WI38 (cell line): ENCODE results near the gene NUDT12.

Experiments used
- H3K4me3 ChIP-seq: 2 replicates; pipeline ENCODE4 v1.5.1; 2011; ENCODE audit warnings: low read depth, mild to moderate bottlenecking, control low read depth, low read length
- TF ChIP-seq, protein P1 (sequence below): IDR thresholded peaks from 2 replicates; pipeline ENCODE4 v1.5.1; 2012; ENCODE audit warnings: low read depth, mild to moderate bottlenecking, control low read depth, low read length

The NUDT12 gene

GRCh38 chr5:103571730-103572129 lies 9.1 kb upstream of the NUDT12 start:
- H3K4me3 ChIP-seq = no peak overlapping the region
- TF ChIP-seq, protein P1, sequence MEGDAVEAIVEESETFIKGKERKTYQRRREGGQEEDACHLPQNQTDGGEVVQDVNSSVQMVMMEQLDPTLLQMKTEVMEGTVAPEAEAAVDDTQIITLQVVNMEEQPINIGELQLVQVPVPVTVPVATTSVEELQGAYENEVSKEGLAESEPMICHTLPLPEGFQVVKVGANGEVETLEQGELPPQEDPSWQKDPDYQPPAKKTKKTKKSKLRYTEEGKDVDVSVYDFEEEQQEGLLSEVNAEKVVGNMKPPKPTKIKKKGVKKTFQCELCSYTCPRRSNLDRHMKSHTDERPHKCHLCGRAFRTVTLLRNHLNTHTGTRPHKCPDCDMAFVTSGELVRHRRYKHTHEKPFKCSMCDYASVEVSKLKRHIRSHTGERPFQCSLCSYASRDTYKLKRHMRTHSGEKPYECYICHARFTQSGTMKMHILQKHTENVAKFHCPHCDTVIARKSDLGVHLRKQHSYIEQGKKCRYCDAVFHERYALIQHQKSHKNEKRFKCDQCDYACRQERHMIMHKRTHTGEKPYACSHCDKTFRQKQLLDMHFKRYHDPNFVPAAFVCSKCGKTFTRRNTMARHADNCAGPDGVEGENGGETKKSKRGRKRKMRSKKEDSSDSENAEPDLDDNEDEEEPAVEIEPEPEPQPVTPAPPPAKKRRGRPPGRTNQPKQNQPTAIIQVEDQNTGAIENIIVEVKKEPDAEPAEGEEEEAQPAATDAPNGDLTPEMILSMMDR = no peak

DNA sequence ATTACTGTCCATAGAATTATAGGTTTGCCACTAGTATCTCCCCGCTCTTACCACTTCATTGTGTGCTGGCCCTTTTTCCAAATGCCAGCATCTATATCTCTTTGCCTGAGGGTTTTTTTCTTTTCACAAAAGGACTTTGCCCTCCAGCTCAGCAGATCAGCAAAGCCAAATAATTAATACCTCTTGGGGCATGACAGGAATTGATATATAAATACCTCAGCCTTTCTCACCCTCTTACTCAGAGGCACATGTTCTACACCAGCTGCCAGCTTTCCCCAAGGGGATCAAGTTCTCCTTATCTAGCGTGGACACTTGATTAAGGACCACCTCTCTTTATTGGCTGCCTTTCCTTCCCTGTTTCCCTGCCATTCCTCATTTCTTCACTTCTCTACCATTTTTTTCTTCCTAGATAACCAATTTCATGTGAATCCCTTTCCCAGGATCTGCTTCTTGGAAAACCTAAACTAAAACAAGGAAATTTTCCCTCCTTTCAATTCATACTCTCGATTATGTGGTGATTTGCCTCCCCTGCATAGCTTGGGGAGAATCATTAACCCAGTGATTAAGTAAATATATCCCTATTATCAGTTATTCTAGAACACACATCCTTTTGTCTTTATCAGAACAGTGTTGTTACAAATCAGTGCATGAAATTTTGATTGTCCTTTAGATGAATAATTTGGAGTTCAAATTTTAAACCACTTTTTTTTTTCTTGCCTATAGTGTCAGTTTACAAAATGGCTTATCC lies 6.9 kb upstream of the NUDT12 start:
- no peak overlapping the region for H3K4me3 ChIP-seq
- TF ChIP-seq, protein P1 = no peak

GRCh38 chr5:103565719-103566118 lies 3.1 kb upstream of the NUDT12 start:
- no peak overlapping the region for H3K4me3 ChIP-seq
- TF ChIP-seq, protein P1 = no peak

DNA sequence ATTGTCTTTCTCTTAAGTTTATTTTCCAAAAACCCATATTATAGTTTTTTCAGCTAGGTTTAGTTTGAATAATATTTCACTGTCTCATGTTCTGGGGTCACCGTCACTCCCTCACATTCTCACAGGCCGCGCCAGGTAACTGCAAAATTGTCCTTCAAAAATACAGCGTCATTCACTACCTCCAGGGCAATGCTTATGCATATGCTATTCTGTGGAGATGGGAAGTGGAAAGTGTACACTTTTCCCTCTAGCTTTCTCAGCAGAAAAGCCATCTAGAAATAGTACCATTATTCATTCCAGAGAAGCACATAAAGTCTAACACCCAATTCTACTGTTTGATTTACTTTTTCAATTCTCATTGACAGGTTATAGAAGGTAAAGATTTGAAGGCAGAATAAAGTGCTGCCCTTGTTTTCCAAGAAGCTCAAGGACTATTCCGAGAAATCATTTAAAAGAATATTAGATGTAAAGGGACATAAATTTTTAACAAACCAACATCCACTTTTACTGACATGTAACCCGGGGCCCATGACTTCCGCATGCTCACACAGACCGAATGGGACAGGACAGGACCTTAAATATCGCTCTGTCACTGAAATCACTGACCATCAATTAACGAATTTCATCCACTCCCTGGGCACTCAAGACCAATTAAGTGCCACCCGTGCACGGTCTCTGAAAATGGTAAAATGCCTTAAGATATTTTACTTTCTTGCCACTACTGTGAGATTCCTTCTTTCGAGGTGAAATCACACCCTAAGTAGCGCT lies 720 bp downstream of the NUDT12 start:
- TF ChIP-seq, protein P1 = no peak
- H3K4me3 ChIP-seq = peak overlapping the region; percentile 73

DNA sequence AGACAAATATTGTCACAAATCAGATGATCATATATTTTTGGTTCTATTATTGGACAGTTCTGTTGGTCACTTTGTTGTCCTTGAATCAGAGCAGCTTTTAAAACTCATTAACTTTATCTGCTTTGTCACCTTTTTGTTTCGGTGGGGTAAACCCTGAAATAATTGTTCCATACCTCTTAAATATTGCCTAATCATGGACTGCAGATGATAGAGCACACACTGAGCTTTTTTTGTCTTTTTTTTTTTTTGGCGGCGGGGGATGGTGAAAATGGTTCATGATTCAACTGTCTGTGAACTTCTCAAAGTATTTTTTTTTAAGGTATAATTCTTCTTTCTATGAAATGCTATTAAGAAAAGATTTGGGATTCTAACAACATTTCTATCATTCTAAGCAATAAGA lies 1.8 kb downstream of the NUDT12 start:
- no peak overlapping the region for H3K4me3 ChIP-seq
- TF ChIP-seq, protein P1 = no peak

DNA sequence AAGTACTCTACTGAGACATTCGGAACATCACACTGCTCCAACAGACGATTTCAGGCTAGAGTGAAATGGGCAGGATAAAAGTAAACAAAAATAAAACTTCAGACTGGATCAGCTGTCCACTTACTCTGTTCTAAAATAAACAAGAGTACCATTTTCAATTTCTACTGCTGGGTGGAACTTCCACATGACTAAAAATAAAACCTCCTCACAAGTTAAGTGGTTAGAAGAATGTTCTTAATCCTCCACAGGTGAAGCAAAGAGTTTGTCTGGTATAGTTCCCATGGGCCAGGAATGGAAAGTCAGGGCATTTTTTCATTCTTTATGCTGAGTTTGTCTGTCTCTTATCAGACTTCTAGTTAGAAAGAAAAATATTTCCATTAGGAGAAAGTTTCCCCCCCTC lies 15.7 kb downstream of the NUDT12 start:
- TF ChIP-seq, protein P1 = no peak
- no peak overlapping the region for H3K4me3 ChIP-seq

DNA sequence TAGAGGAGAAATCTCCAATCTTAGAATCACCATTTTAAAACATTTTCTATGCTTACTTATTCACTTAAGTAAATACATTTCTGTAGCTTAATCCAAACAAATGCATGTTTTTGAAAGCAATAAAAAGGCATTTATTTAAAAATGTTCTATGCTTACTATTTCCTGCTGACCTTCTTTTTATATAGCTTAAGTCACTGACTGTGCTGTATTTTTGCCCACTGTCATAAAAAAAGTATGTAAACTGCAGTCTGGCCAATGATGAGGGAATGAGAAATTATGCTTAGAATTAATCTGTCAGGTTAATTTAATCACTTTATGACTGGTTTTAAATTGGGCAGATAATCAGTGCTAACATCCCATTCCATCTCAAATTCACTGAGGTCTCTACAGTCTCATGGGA lies 20.1 kb downstream of the NUDT12 start:
- H3K4me3 ChIP-seq = no peak overlapping the region
- TF ChIP-seq, protein P1 = no peak
